ENCODE results near the gene DNAH17. TPM values are rescaled to one million over a fixed set of nuclear protein-coding genes. Genes with fewer than 3 reads are reported as not detected.

DNAH17 gene
- total and polyA plus RNA-seq, 4 experiments from 2014 or later: 0.49 to 1.0 (median 0.78) TPM; not detected in 1

GRCh38 chr17:78425429-78425828 lies 151.8 kb downstream of the DNAH17 start:
- H3K4me3 ChIP-seq (ENCODE audit: low read length in 2 of 2): no peak overlapping the region
- H3K9me3 Mint-ChIP-seq: no peaks in the 10 kb centered on the region
- no peak overlapping the region for H3K4me3 Mint-ChIP-seq
- H3K4me1 Mint-ChIP-seq: peaks cover 4 to 7% (median 5%) of the 10 kb centered on the region in 4 donors
- H3K9me3 ChIP-seq (ENCODE audit: control insufficient read depth in 1 of 2, low read length in 2 of 2): no peaks in the 10 kb centered on the region
- no peaks in the 10 kb centered on the region for H3K27me3 Mint-ChIP-seq
- peaks cover 53% of the 10 kb centered on the region for H3K36me3 ChIP-seq (ENCODE audit: insufficient read depth, low read length)
- H3K27ac ChIP-seq (ENCODE audit: low read depth, low read length): no peak overlapping the region
- H3K4me1 ChIP-seq (ENCODE audit: insufficient read depth, low read length): no peaks in the 10 kb centered on the region
- no peaks in the 10 kb centered on the region for H3K27me3 ChIP-seq (ENCODE audit: insufficient read depth, low read length)
- ChIA-PET POLR2A (ENCODE audit: partially characterized antibody) (no interaction called here), CTCF (ENCODE audit: partially characterized antibody) (interaction anchor here (1.2 to 8.7 kb wide), 3 partner anchors 43 to 174 kb away, joined by 4 to 81 read pairs (median 10); partner anchors contain the start of gene SOCS3)
- DNase-seq: no peak
- H3K27ac Mint-ChIP-seq: no peak overlapping the region
- peaks cover 41 to 64% of the 10 kb centered on the region in 2 donors for H3K36me3 Mint-ChIP-seq
- intact Hi-C loops (cut with micrococcal nuclease): no loop called here

GRCh38 chr17:78423961-78424675 lies 153.1 kb downstream of the DNAH17 start:
- peaks cover 4 to 7% (median 6%) of the 10 kb centered on the region in 4 donors for H3K4me1 Mint-ChIP-seq
- no peaks in the 10 kb centered on the region for H3K27me3 Mint-ChIP-seq
- no peaks in the 10 kb centered on the region for H3K4me1 ChIP-seq (ENCODE audit: insufficient read depth, low read length)
- H3K9me3 Mint-ChIP-seq: no peaks in the 10 kb centered on the region
- intact Hi-C loops (cut with micrococcal nuclease): loop anchor here (5.0 kb wide), 1 partner anchor 42 kb away; no protein-coding TSS in a partner anchor
- no peak overlapping the region for H3K4me3 ChIP-seq (ENCODE audit: low read length in 2 of 2)
- H3K27me3 ChIP-seq (ENCODE audit: insufficient read depth, low read length): no peaks in the 10 kb centered on the region
- ChIA-PET CTCF (ENCODE audit: partially characterized antibody) (interaction anchor here (0.7 to 8.7 kb wide), 5 partner anchors 63 to 174 kb away, joined by 3 to 87 read pairs (median 4); partner anchors contain the start of gene SOCS3), POLR2A (ENCODE audit: partially characterized antibody) (interaction anchor here (1.2 to 4.1 kb wide), 2 partner anchors 65 to 173 kb away, joined by 3 to 30 read pairs; no protein-coding TSS in a partner anchor)
- H3K36me3 Mint-ChIP-seq: peaks cover 35 to 63% of the 10 kb centered on the region in 2 donors
- H3K9me3 ChIP-seq (ENCODE audit: control insufficient read depth in 1 of 2, low read length in 2 of 2): no peaks in the 10 kb centered on the region
- H3K27ac Mint-ChIP-seq: no peak overlapping the region
- H3K4me3 Mint-ChIP-seq: no peak overlapping the region
- no peak for DNase-seq
- H3K36me3 ChIP-seq (ENCODE audit: insufficient read depth, low read length): peaks cover 67% of the 10 kb centered on the region
- H3K27ac ChIP-seq (ENCODE audit: low read depth, low read length): no peak overlapping the region

- H3K36me3 ChIP-seq (ENCODE audit: insufficient read depth, low read length): peaks cover 63% of the 10 kb centered on the region
These were observed 154.2 kb downstream of the DNAH17 start for GRCh38 chr17:78422872-78423588.

GRCh38 chr17:78422267-78422605 lies 155.0 kb downstream of the DNAH17 start:
- POLR2A ChIA-PET (ENCODE audit: partially characterized antibody): interaction anchor here (1.1 to 4.1 kb wide), 4 partner anchors 40 to 171 kb away, joined by 3 to 30 read pairs (median 8); partner anchors contain the start of gene SOCS3
- Histone ChIP-seq H3K4me1 (ENCODE audit: insufficient read depth, low read length) (peaks cover 4% of the 10 kb centered on the region), H3K27ac (ENCODE audit: low read depth, low read length) (no peak overlapping the region), H3K36me3 (ENCODE audit: insufficient read depth, low read length) (peaks cover 67% of the 10 kb centered on the region), H3K4me3 (ENCODE audit: low read length in 2 of 2) (no peak overlapping the region), H3K27me3 (ENCODE audit: insufficient read depth, low read length) (no peaks in the 10 kb centered on the region), H3K9me3 (ENCODE audit: control insufficient read depth in 1 of 2, low read length in 2 of 2) (no peaks in the 10 kb centered on the region)
- no peak for DNase-seq
- CTCF ChIA-PET (ENCODE audit: partially characterized antibody): interaction anchor here (0.7 to 8.7 kb wide), 26 partner anchors 8 to 337 kb away, joined by 3 to 87 read pairs (median 4); partner anchors contain the start of gene SOCS3
- Mint-ChIP-seq H3K27ac (peak overlapping the region in 5 of 7 donors; percentile 35 to 79 (median 65)), H3K27me3 (no peaks in the 10 kb centered on the region), H3K4me3 (no peak overlapping the region), H3K36me3 (peaks cover 29 to 62% of the 10 kb centered on the region in 2 donors), H3K9me3 (no peaks in the 10 kb centered on the region), H3K4me1 (peaks cover 8 to 16% (median 9%) of the 10 kb centered on the region in 4 donors)
- intact Hi-C loops (cut with micrococcal nuclease): loop anchor here (1.0 to 5.0 kb wide), 4 partner anchors 40 to 171 kb away; partner anchors contain the start of gene SOCS3

More at GRCh38 chr17:78422872-78423588, 154.2 kb downstream of the DNAH17 start:
- Mint-ChIP-seq H3K9me3 (no peaks in the 10 kb centered on the region), H3K36me3 (peaks cover 31 to 62% of the 10 kb centered on the region in 2 donors), H3K27ac (no peak overlapping the region), H3K27me3 (no peaks in the 10 kb centered on the region), H3K4me1 (peaks cover 6 to 10% (median 7%) of the 10 kb centered on the region in 4 donors), H3K4me3 (no peak overlapping the region)
- no peaks in the 10 kb centered on the region for H3K27me3 ChIP-seq (ENCODE audit: insufficient read depth, low read length)
- POLR2A ChIA-PET (ENCODE audit: partially characterized antibody): interaction anchor here (2.5 to 4.1 kb wide), 2 partner anchors 63 to 172 kb away, joined by 12 to 30 read pairs; partner anchors contain the start of gene SOCS3
- H3K27ac ChIP-seq (ENCODE audit: low read depth, low read length): no peak overlapping the region
- no peaks in the 10 kb centered on the region for H3K9me3 ChIP-seq (ENCODE audit: control insufficient read depth in 1 of 2, low read length in 2 of 2)
- intact Hi-C loops (cut with micrococcal nuclease): loop anchor here (1.0 to 5.0 kb wide), 4 partner anchors 41 to 172 kb away; partner anchors contain the start of gene SOCS3
- no peak overlapping the region for H3K4me3 ChIP-seq (ENCODE audit: low read length in 2 of 2)
- no peaks in the 10 kb centered on the region for H3K4me1 ChIP-seq (ENCODE audit: insufficient read depth, low read length)
- CTCF ChIA-PET (ENCODE audit: partially characterized antibody): interaction anchor here (0.7 to 8.7 kb wide), 18 partner anchors 8 to 226 kb away, joined by 3 to 87 read pairs (median 6); partner anchors contain the start of gene SOCS3
- DNase-seq: no peak

- Mint-ChIP-seq H3K27me3 (no peaks in the 10 kb centered on the region), H3K27ac (peak overlapping the region in 6 of 7 donors; percentile 12 to 79 (median 54)), H3K36me3 (peaks cover 34 to 61% of the 10 kb centered on the region in 2 donors), H3K4me3 (no peak overlapping the region), H3K4me1 (peaks cover 10 to 21% (median 13%) of the 10 kb centered on the region in 4 donors), H3K9me3 (no peaks in the 10 kb centered on the region)
- Histone ChIP-seq H3K27me3 (ENCODE audit: insufficient read depth, low read length) (no peaks in the 10 kb centered on the region), H3K36me3 (ENCODE audit: insufficient read depth, low read length) (peaks cover 70% of the 10 kb centered on the region), H3K4me1 (ENCODE audit: insufficient read depth, low read length) (peaks cover 9% of the 10 kb centered on the region), H3K27ac (ENCODE audit: low read depth, low read length) (no peak overlapping the region), H3K9me3 (ENCODE audit: control insufficient read depth in 1 of 2, low read length in 2 of 2) (no peaks in the 10 kb centered on the region), H3K4me3 (ENCODE audit: low read length in 2 of 2) (no peak overlapping the region)
- peak; percentile 63 to 74 (median 64) for DNase-seq
- intact Hi-C loops (cut with micrococcal nuclease): loop anchor here (1.0 to 5.0 kb wide), 4 partner anchors 39 to 170 kb away; partner anchors contain the start of gene SOCS3
- POLR2A ChIA-PET (ENCODE audit: partially characterized antibody): interaction anchor here (1.0 to 4.1 kb wide), 5 partner anchors 40 to 171 kb away, joined by 3 to 30 read pairs (median 5); partner anchors contain the start of gene SOCS3
- CTCF ChIA-PET (ENCODE audit: partially characterized antibody): interaction anchor here (0.9 to 8.7 kb wide), 28 partner anchors 9 to 337 kb away, joined by 3 to 87 read pairs (median 6); partner anchors contain the start of gene SOCS3
These were observed 155.5 kb downstream of the DNAH17 start for GRCh38 chr17:78421534-78422266.

GRCh38 chr17:78421084-78421533 lies 156.1 kb downstream of the DNAH17 start:
- no peak for DNase-seq
- ChIA-PET CTCF (ENCODE audit: partially characterized antibody) (interaction anchor here (0.6 to 8.7 kb wide), 24 partner anchors 9 to 336 kb away, joined by 3 to 87 read pairs (median 6); partner anchors contain the start of gene SOCS3), POLR2A (ENCODE audit: partially characterized antibody) (interaction anchor here (1.0 to 4.1 kb wide), 5 partner anchors 39 to 170 kb away, joined by 3 to 30 read pairs (median 5); partner anchors contain the start of gene SOCS3)
- H3K27me3 ChIP-seq (ENCODE audit: insufficient read depth, low read length): no peaks in the 10 kb centered on the region
- peaks cover 10 to 27% (median 18%) of the 10 kb centered on the region in 4 donors for H3K4me1 Mint-ChIP-seq
- H3K36me3 ChIP-seq (ENCODE audit: insufficient read depth, low read length): peaks cover 66% of the 10 kb centered on the region
- intact Hi-C loops (cut with micrococcal nuclease): loop anchor here (5.0 kb wide), 1 partner anchor 39 kb away; no protein-coding TSS in a partner anchor
- no peaks in the 10 kb centered on the region for H3K9me3 Mint-ChIP-seq
- H3K4me1 ChIP-seq (ENCODE audit: insufficient read depth, low read length): peaks cover 15% of the 10 kb centered on the region
- H3K27me3 Mint-ChIP-seq: no peaks in the 10 kb centered on the region
- no peak overlapping the region for H3K4me3 Mint-ChIP-seq
- H3K27ac Mint-ChIP-seq: no peak overlapping the region
- no peaks in the 10 kb centered on the region for H3K9me3 ChIP-seq (ENCODE audit: control insufficient read depth in 1 of 2, low read length in 2 of 2)
- no peak overlapping the region for H3K27ac ChIP-seq (ENCODE audit: low read depth, low read length)
- H3K4me3 ChIP-seq (ENCODE audit: low read length in 2 of 2): no peak overlapping the region
- H3K36me3 Mint-ChIP-seq: peaks cover 35 to 57% of the 10 kb centered on the region in 2 donors
